Peyer's patch (tissue), 4 donors: Measurements from ENCODE around the gene SRC.
"Not testable (repeated sequence)": the region's sequence is repeated elsewhere in the genome, so short reads cannot be mapped to it uniquely, and the experiment has no call there.

Experiments
- CTCF ChIP-seq, 6 experiments: fragments of 450-650 bp in 4 of 6; fragments of 200-600 bp in 2 of 6; sonication (generic) in 1 of 6; IDR thresholded peaks; one replicate each; pipeline ENCODE4 v1.5.1; 2017 to 2019; ENCODE audit warnings: antibody characterized with exemption in 6 of 6, mild to moderate bottlenecking in 3 of 6, moderate library complexity in 1 of 6
- POLR2A ChIP-seq, 2 donors: fragments of 450-650 bp; IDR thresholded peaks; one replicate each; pipeline ENCODE4 v1.5.1; 2017; ENCODE audit warnings: antibody characterized with exemption in 2 of 2, mild to moderate bottlenecking in 2 of 2, moderate library complexity in 2 of 2

DNA sequence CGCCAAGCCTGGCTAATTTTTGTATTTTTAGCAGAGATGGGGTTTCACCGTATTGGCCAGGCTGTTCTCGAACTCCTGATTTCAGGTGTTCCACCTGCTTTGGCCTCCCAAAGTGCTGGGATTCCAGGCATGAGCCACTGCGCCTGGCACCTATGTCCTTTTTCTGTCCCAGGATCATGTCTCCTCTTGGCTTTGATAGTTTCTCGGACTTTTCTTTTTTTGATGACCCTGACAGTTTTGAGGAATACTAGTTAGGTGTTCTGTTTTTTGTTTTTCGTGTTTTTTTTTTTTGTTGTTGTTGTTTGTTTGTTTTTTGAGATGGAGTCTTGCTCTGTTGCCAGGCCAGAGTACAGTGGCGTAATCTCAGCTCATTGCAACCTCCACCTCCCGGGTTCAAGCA is 7.6 kb upstream of the SRC start:
- not testable (repeated sequence) for TF ChIP-seq CTCF, POLR2A (IDR thresholded peaks at IDR 0.05)
